Nephron (organoid): Measurements from ENCODE around the gene GREB1.
"Not testable (repeated sequence)": the region's sequence is repeated elsewhere in the genome, so short reads cannot be mapped to it uniquely, and the experiment has no call there.

ENCODE experiments used
- H3K27ac Mint-ChIP-seq, 3 experiments: 2 replicates each; pipeline ENCODE4 v1.8.0; 2020; ENCODE audit warnings: mixed read lengths in 3 of 3, mild to moderate bottlenecking in 2 of 3, moderate library complexity in 1 of 3
- H3K27me3 Mint-ChIP-seq: 2 replicates; pipeline ENCODE4 v1.8.0; 2021; ENCODE audit warnings: low read depth, mild to moderate bottlenecking, moderate library complexity, mixed read lengths
- H3K36me3 Mint-ChIP-seq: 2 replicates; pipeline ENCODE4 v1.8.0; 2020; ENCODE audit warnings: low read depth, mixed read lengths
- H3K4me1 Mint-ChIP-seq: 2 replicates; pipeline ENCODE4 v1.8.0; 2020; ENCODE audit warnings: mixed read lengths
- H3K4me3 Mint-ChIP-seq, 3 experiments: 2 replicates each; pipeline ENCODE4 v1.8.0; 2020; ENCODE audit warnings: mild to moderate bottlenecking in 3 of 3, mixed read lengths in 3 of 3, moderate library complexity in 2 of 3
- H3K9me3 Mint-ChIP-seq: 2 replicates; pipeline ENCODE4 v1.8.0; 2020; ENCODE audit warnings: mixed read lengths
- TF ChIP-seq, protein P1 (sequence below), 3 experiments: fragments of 200-600 bp; sonication (generic); IDR thresholded peaks; one replicate each; pipeline ENCODE4 v1.5.0; 2021; ENCODE audit warnings: antibody characterized with exemption in 3 of 3; ENCODE audit not compliant: unreplicated experiment in 3 of 3

Gene GREB1

DNA sequence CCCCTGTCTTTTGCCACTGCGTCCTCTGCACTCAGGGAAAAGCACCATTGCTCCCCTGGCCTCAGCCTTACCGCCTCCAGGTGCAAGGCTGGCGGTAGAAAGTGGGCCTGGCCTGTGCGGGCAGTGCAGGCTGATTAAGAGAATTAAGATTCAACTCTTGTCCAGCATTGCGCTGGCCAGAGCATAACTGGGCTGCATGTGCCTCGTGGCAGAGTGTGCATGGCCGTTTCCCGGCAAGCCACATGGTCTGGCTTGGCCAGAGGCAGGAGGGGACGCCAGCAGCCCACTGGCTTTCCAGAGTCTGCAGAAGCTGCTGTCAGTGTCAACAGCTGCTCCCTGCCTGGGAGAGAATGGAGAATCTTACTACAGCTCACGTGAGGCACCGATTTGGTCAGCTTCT, 123.8 kb downstream of the GREB1 start:
- TF ChIP-seq, protein P1, sequence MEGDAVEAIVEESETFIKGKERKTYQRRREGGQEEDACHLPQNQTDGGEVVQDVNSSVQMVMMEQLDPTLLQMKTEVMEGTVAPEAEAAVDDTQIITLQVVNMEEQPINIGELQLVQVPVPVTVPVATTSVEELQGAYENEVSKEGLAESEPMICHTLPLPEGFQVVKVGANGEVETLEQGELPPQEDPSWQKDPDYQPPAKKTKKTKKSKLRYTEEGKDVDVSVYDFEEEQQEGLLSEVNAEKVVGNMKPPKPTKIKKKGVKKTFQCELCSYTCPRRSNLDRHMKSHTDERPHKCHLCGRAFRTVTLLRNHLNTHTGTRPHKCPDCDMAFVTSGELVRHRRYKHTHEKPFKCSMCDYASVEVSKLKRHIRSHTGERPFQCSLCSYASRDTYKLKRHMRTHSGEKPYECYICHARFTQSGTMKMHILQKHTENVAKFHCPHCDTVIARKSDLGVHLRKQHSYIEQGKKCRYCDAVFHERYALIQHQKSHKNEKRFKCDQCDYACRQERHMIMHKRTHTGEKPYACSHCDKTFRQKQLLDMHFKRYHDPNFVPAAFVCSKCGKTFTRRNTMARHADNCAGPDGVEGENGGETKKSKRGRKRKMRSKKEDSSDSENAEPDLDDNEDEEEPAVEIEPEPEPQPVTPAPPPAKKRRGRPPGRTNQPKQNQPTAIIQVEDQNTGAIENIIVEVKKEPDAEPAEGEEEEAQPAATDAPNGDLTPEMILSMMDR (IDR thresholded peaks at IDR 0.05; ENCODE audit: unreplicated experiment in 3 of 3): no peak
- H3K36me3 Mint-ChIP-seq: no peaks in the 10 kb centered on the region
- no peak overlapping the region for H3K4me3 Mint-ChIP-seq
- peaks cover 12% of the 10 kb centered on the region for H3K9me3 Mint-ChIP-seq
- H3K4me1 Mint-ChIP-seq: peaks cover 11% of the 10 kb centered on the region
- H3K27me3 Mint-ChIP-seq: peaks cover 28% of the 10 kb centered on the region
- no peak overlapping the region for H3K27ac Mint-ChIP-seq

DNA sequence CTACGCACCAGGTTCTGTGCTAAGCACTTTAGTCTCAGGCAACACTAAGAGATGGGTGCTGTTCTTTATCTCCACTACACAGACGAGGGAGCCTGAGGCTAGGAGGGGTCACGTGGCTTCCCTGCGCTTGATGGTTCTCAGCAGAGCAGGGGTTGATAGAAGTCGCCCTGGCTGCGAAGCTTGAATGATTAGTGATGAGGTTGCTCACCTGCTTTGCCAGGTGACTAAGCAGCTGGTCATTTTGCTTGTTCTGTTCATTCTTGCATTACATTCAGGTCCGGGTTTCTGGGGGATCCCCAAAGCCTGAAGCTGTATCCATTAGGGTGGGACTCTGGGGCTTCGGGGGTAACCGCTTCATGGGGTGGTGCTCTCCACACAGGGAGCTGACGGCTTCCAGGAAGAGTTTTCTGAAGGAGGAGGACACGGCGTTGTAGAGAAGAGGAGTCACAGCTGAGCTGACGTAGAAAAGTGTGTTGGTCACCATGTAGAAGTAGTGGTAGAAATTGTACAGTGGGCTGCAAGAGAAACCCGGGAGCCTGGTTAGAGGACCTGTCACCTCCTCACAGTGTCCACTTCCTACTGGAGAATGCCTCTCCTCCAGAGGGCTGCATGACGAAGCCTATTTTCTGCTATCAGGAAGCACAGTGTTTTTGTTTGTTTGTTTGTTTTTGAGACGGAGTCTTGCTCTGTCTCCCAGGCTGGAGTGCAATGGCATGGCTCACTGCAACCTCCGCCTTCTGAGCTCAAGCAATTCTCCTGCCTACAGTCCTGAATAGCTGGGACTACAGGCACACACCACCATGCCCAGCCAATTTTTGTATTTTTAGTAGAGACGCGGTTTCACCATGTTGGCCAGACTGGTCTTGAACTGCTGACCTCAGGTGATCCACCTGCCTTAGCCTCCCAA, 124.6 kb downstream of the GREB1 start:
- Mint-ChIP-seq H3K4me1 (peaks cover 5% of the 10 kb centered on the region), H3K27me3 (peaks cover 33% of the 10 kb centered on the region), H3K27ac (no peak overlapping the region), H3K36me3 (no peaks in the 10 kb centered on the region), H3K4me3 (no peak overlapping the region), H3K9me3 (peaks cover 15% of the 10 kb centered on the region)
- TF ChIP-seq, protein P1 (IDR thresholded peaks at IDR 0.05; ENCODE audit: unreplicated experiment in 3 of 3): no peak

DNA sequence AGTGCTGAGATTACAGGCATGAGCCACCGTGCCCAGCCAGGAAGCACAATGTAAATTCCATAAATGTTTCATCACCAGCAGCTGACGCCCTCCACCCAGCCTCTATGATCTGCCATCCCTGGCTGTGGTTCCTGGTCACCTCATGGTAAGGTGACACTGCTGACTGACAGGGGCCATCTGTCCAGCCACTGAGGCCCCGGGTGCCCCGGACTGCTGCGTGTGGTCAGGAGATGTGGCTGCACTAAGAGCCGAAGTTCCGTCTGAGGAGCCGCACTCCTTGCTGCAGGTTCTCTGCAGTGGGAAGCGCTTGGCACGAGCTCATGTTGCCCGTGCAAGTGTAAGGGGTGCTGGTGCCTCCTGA, 125.2 kb downstream of the GREB1 start:
- H3K4me1 Mint-ChIP-seq: peaks cover 5% of the 10 kb centered on the region
- H3K27me3 Mint-ChIP-seq: peaks cover 39% of the 10 kb centered on the region
- H3K36me3 Mint-ChIP-seq: no peaks in the 10 kb centered on the region
- H3K4me3 Mint-ChIP-seq: no peak overlapping the region
- TF ChIP-seq, protein P1 (IDR thresholded peaks at IDR 0.05; ENCODE audit: unreplicated experiment in 3 of 3): no peak
- no peak overlapping the region for H3K27ac Mint-ChIP-seq
- H3K9me3 Mint-ChIP-seq: peaks cover 15% of the 10 kb centered on the region

DNA sequence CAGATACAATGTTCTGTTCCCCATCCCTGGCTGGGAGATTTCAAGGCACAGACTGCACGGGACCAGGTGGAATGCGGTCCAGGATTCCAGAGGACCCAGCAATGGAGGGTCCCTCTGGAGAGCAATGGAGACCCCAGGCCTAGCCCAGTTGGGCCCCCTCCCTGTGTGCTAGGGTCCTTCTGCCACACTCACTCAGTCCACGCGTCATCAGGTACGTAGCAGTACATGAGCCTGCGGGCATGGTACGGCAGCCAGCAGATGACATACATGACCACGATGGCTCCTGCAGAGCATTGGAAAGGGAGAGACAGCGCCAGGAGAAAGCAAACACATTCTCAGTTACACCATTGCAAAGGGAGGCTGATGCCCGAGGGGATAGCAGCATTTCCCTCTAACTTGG, 126.0 kb downstream of the GREB1 start:
- no peak overlapping the region for H3K27ac Mint-ChIP-seq
- H3K9me3 Mint-ChIP-seq: peaks cover 15% of the 10 kb centered on the region
- H3K4me1 Mint-ChIP-seq: peaks cover 5% of the 10 kb centered on the region
- peaks cover 41% of the 10 kb centered on the region for H3K27me3 Mint-ChIP-seq
- H3K36me3 Mint-ChIP-seq: no peaks in the 10 kb centered on the region
- no peak overlapping the region for H3K4me3 Mint-ChIP-seq
- TF ChIP-seq, protein P1 (IDR thresholded peaks at IDR 0.05; ENCODE audit: unreplicated experiment in 3 of 3): no peak

DNA sequence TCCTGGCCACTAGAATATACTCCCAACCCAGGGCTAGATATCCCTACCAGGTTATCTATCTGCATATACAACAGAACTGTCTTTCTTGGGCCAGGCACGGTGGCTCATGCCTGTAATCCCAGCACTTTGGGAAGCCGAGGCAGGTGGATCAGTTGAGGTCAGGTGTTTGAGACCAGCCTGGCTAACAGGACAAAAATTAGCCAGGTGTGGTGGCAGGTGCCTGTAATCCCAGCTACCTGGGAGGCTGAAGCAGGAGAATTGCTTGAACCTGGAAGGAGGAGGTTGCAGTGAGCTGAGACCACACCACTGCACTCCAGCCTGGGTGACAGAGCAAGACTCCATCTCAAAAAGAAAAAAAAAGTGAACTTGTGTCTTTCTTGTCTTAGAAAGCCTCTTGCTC, 126.6 kb downstream of the GREB1 start:
- H3K4me3 Mint-ChIP-seq, H3K36me3 Mint-ChIP-seq, H3K4me1 Mint-ChIP-seq, H3K27ac Mint-ChIP-seq: not testable (repeated sequence)
- Mint-ChIP-seq H3K27me3 (peaks cover 42% of the 10 kb centered on the region), H3K9me3 (peaks cover 15% of the 10 kb centered on the region)

DNA sequence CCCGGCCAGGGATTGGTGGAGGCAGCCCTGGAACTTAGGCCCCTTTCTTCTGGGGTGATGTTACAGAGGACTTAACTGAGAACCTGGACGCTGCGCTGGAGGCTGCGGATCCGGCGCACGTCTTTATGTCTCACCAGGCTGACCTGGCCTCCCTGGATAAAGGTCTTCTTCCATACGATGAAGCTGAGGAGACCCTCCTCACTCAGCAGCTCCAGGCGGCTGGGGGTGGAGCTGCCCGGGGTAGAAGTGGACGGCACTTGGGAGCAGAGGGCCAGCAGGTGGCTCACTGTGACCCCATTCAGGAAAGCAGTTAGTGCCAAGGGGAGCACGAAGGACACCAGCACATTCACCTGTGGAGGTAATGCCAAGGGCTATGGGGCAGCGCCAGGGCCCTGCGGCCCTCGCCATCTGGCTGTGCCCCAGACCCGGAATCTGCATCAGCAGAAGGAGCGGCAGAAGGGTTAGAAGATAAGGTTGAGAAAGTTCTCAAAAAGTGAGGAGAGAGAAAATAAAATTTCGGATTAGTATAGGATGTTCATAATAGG, 128.1 kb downstream of the GREB1 start:
- H3K9me3 Mint-ChIP-seq: peaks cover 15% of the 10 kb centered on the region

More for the DNA sequence above, 128.1 kb downstream of the GREB1 start:
- TF ChIP-seq, protein P1 (IDR thresholded peaks at IDR 0.05; ENCODE audit: unreplicated experiment in 3 of 3): no peak
- H3K27me3 Mint-ChIP-seq: peaks cover 52% of the 10 kb centered on the region
- no peak overlapping the region for H3K27ac Mint-ChIP-seq
- H3K4me3 Mint-ChIP-seq: no peak overlapping the region
- H3K36me3 Mint-ChIP-seq: no peaks in the 10 kb centered on the region
- no peaks in the 10 kb centered on the region for H3K4me1 Mint-ChIP-seq
